HepG2 (cell line): Measurements from ENCODE around the gene LARP1. TPM values are rescaled to one million over a fixed set of nuclear protein-coding genes. Genes with fewer than 3 reads are reported as not detected.

Experiments
- BCL6 ChIP-seq: IDR thresholded peaks from 2 replicates; pipeline ENCODE4 v1.6.1; 2016; ENCODE audit warnings: missing genetic modification reagents, missing compliant biosample characterization
- CBFB ChIP-seq: sonication (generic); formaldehyde crosslinking; IDR thresholded peaks from 2 replicates; pipeline ENCODE4 v1.4.0; 2020; ENCODE audit warnings: missing genetic modification reagents
- CCDC6 ChIP-seq: sonication (generic); formaldehyde crosslinking; IDR thresholded peaks from 2 replicates; pipeline ENCODE4 v1.8.1; 2022; ENCODE audit warnings: mild to moderate bottlenecking, missing genetic modification reagents, moderate library complexity
- ELF1 ChIP-seq: sonication (generic); formaldehyde crosslinking; IDR thresholded peaks from 2 replicates; pipeline ENCODE4 v1.4.0; 2020; ENCODE audit warnings: missing genetic modification reagents
- ETV5 ChIP-seq: IDR thresholded peaks from 2 replicates; pipeline ENCODE4 v1.6.1; 2018; ENCODE audit warnings: missing biosample characterization, missing genetic modification reagents, inconsistent platforms, borderline replicate concordance
- FLYWCH1 ChIP-seq: sonication (generic); formaldehyde crosslinking; IDR thresholded peaks from 2 replicates; pipeline ENCODE4 v1.8.1; 2023; ENCODE audit warnings: mild to moderate bottlenecking, missing genetic modification reagents
- FOXA3 ChIP-seq: IDR thresholded peaks from 2 replicates; pipeline ENCODE4 v1.6.1; 2016; ENCODE audit warnings: missing genetic modification reagents, missing compliant biosample characterization
- HOXA3 ChIP-seq: sonication (generic); formaldehyde crosslinking; IDR thresholded peaks from 2 replicates; pipeline ENCODE4 v1.5.0; 2020; ENCODE audit warnings: missing genetic modification reagents
- IKZF1 ChIP-seq: fragments of 450-650 bp; IDR thresholded peaks from 2 replicates; pipeline ENCODE4 v1.7.1; 2016
- NPAS2 ChIP-seq: sonication (generic); formaldehyde crosslinking; IDR thresholded peaks from 2 replicates; pipeline ENCODE4 v1.8.0; 2022; ENCODE audit warnings: mild to moderate bottlenecking, missing genetic modification reagents, borderline replicate concordance
- RAD21 ChIP-seq: fragments of 450-650 bp; formaldehyde crosslinking; IDR thresholded peaks from 2 replicates; pipeline ENCODE4 v1.5.0; 2020; ENCODE audit warnings: mild to moderate bottlenecking
- SOX13 ChIP-seq, 3 experiments: fragments of 450-650 bp in 1 of 3; sonication (generic) in 1 of 3; formaldehyde crosslinking in 1 of 3; IDR thresholded peaks in 2 of 3; conservative IDR thresholded peaks in 1 of 3; 2 replicates each; pipeline versions ENCODE4 v1.5.0 to v1.6.1; 2016 to 2020; ENCODE audit warnings: antibody characterized with exemption in 1 of 3, mild to moderate bottlenecking in 1 of 3, missing compliant biosample characterization in 1 of 3, missing genetic modification reagents in 1 of 3, moderate library complexity in 1 of 3
- SOX6 ChIP-seq, 2 experiments: fragments of 450-650 bp in 1 of 2; sonication (generic) in 1 of 2; formaldehyde crosslinking in 1 of 2; IDR thresholded peaks; 2 replicates each; pipeline versions ENCODE4 v1.4.0 to v1.6.1; 2017 to 2020; ENCODE audit warnings: antibody characterized with exemption in 1 of 2, mild to moderate bottlenecking in 1 of 2, missing genetic modification reagents in 1 of 2
- SP140L ChIP-seq: sonication (generic); formaldehyde crosslinking; IDR thresholded peaks from 2 replicates; pipeline ENCODE4 v1.4.0; 2020; ENCODE audit warnings: missing genetic modification reagents, borderline replicate concordance
- TBX2 ChIP-seq: sonication (generic); formaldehyde crosslinking; IDR thresholded peaks from 2 replicates; pipeline ENCODE4 v1.5.0; 2020; ENCODE audit warnings: missing genetic modification reagents, mild to moderate bottlenecking, borderline replicate concordance
- TEAD3 ChIP-seq: optimal IDR thresholded peaks from 2 replicates; pipeline ENCODE3; 2016; ENCODE audit warnings: borderline replicate concordance
- ZNF234 ChIP-seq: sonication (generic); formaldehyde crosslinking; conservative IDR thresholded peaks from 2 replicates; pipeline ENCODE4 v1.5.1; 2020; ENCODE audit warnings: mild to moderate bottlenecking, missing genetic modification reagents
- ZNF567 ChIP-seq: sonication (generic); formaldehyde crosslinking; IDR thresholded peaks from 2 replicates; pipeline ENCODE4 v1.8.1; 2023; ENCODE audit warnings: mild to moderate bottlenecking, missing genetic modification reagents, borderline replicate concordance
- ZNF619 ChIP-seq: sonication (generic); formaldehyde crosslinking; IDR thresholded peaks from 2 replicates; pipeline ENCODE4 v1.4.0; 2020; ENCODE audit warnings: mild to moderate bottlenecking, missing genetic modification reagents
- ZNF639 ChIP-seq: conservative IDR thresholded peaks from 2 replicates; pipeline ENCODE4 v1.6.1; 2018; ENCODE audit warnings: missing genetic modification reagents
- ZNF687 ChIP-seq: sonication (generic); formaldehyde crosslinking; IDR thresholded peaks from 2 replicates; pipeline ENCODE4 v1.5.1; 2020; ENCODE audit warnings: mild to moderate bottlenecking, missing genetic modification reagents, moderate library complexity
- polyA plus RNA-seq, 8 experiments: library from polyadenylated mRNA; depleted of rRNA in 3 of 8; stranded (reverse) in 7 of 8; unstranded in 1 of 8; fragments of >200 nt; fragmentation: Illumina TruSeq in 4 of 8; extraction: Trizol in 4 of 8; gene quantifications; 2 replicates each; pipeline versions ENCODE4 v1.2.1 to v1.2.3, GENCODE V29; 2011 to 2016; ENCODE audit warnings: low read depth in 4 of 8, missing spikeins in 1 of 8, mixed read lengths in 1 of 8; ENCODE audit not compliant: insufficient read depth in 1 of 8
- total RNA-seq, 5 experiments: library from RNA; depleted of rRNA; stranded (reverse); fragments of >200 nt; fragmentation: Illumina TruSeq; extraction: Trizol; gene quantifications; 2 replicates each; pipeline ENCODE4 v1.2.3, GENCODE V29; 2016; ENCODE audit warnings: low read depth in 1 of 5
- TF ChIP-seq, protein P1 (sequence below): sonication (generic); formaldehyde crosslinking; IDR thresholded peaks from 2 replicates; pipeline ENCODE4 v1.4.0; 2020; ENCODE audit warnings: missing genetic modification reagents
- TF ChIP-seq, protein P2 (sequence below): sonication (generic); formaldehyde crosslinking; IDR thresholded peaks from 2 replicates; pipeline ENCODE4 v1.8.0; 2022; ENCODE audit warnings: low read depth, missing genetic modification reagents

The LARP1 gene
- total and polyA plus RNA-seq, 2 of the 13 experiments (the other 11 are each of a cell fraction or from before 2014, with no cell fraction given), result 45.2 to 61.4 TPM

DNA sequence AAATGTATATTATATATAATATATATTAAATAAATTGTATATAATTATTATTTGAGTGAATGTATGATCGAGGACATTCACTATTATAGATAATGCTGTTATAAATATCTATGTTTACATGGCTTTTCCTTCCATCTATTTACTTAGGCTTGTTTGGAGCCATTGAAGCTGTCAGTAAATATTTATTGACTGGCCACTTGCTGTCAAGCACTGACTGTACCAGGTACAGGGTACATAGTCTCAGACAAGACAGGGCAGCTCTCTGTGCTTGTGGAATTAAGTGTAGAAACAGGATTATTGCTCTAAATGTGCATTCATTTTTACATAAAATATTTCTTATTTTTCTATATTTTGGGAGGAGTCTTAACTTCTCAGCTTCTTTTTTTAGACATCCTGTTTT lies 78.9 kb downstream of the LARP1 start (continued):
- TF ChIP-seq, protein P1, sequence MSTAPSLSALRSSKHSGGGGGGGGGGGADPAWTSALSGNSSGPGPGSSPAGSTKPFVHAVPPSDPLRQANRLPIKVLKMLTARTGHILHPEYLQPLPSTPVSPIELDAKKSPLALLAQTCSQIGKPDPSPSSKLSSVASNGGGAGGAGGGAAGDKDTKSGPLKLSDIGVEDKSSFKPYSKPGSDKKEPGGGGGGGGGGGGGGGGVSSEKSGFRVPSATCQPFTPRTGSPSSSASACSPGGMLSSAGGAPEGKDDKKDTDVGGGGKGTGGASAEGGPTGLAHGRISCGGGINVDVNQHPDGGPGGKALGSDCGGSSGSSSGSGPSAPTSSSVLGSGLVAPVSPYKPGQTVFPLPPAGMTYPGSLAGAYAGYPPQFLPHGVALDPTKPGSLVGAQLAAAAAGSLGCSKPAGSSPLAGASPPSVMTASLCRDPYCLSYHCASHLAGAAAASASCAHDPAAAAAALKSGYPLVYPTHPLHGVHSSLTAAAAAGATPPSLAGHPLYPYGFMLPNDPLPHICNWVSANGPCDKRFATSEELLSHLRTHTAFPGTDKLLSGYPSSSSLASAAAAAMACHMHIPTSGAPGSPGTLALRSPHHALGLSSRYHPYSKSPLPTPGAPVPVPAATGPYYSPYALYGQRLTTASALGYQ, result peak; percentile 27; the same call in 1 of the 2 replicates
- TF ChIP-seq CBFB (no peak), TEAD3 (CRISPR knock-in tag) (peak; percentile 53), SOX13 (IDR thresholded peaks at IDR 0.05) (no peak), SOX13 (CRISPR knock-in tag; conservative IDR thresholded peaks at IDR 0.05 in 1 of 2, IDR thresholded peaks at IDR 0.05 in 1 of 2) (peak in 1 of 2 experiments; percentile 78; a peak in 2 of 4 replicates), TBX2 (CRISPR knock-in tag) (peak; percentile 22; the same call in 1 of the 2 replicates), ZNF639 (CRISPR knock-in tag) (no peak), HOXA3 (CRISPR knock-in tag) (no peak), BCL6 (peak; percentile 94), CCDC6 (no peak), RAD21 (CRISPR knock-in tag) (no peak), ETV5 (CRISPR knock-in tag) (peak; percentile 48; the same call in 1 of the 2 replicates), FOXA3 (CRISPR knock-in tag) (peak; percentile 97), SP140L (no peak), FLYWCH1 (CRISPR knock-in tag) (no peak), ZNF619 (no peak), ZNF234 (CRISPR knock-in tag) (no peak), ELF1 (no peak), IKZF1 (no peak), NPAS2 (CRISPR knock-in tag) (no peak), ZNF687 (CRISPR knock-in tag) (no peak), SOX6 (IDR thresholded peaks at IDR 0.05) (no peak), SOX6 (CRISPR knock-in tag; IDR thresholded peaks at IDR 0.05) (peak; percentile 53), ZNF567 (CRISPR knock-in tag) (no peak)
- TF ChIP-seq, protein P2, sequence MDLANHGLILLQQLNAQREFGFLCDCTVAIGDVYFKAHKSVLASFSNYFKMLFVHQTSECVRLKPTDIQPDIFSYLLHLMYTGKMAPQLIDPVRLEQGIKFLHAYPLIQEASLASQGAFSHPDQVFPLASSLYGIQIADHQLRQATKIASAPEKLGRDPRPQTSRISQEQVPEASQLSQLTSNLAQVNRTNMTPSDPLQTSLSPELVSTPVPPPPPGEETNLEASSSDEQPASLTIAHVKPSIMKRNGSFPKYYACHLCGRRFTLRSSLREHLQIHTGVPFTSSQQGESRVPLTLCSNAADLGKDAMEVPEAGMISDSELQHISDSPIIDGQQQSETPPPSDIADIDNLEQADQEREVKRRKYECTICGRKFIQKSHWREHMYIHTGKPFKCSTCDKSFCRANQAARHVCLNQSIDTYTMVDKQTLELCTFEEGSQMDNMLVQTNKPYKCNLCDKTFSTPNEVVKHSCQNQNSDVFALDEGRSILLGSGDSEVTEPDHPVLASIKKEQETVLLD (CRISPR knock-in tag), result no peak
